Measurements from ENCODE around the gene PPAN.

PPAN gene

DNA sequence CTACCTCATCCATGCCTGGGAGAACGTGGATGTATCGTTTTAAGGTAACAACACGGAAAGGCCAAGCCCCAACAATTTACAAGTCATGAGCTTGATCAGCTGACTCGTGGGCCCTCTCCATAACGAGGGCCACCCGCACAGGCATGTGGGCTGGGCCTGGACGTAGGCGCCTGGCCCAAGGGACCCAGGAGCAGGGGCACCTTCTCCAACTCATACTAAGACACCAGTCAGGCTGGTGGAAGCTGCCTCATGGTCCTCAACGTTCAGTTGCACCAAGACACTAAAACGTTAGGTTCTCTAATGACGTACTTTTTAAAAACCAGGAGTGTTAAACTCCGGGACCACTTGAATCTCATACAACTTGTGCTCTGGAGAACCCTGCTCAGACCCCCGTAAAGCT lies 35.3 kb downstream of the PPAN start:
- no peak for DNase-seq (ENCODE audit: low spot score)

DNA sequence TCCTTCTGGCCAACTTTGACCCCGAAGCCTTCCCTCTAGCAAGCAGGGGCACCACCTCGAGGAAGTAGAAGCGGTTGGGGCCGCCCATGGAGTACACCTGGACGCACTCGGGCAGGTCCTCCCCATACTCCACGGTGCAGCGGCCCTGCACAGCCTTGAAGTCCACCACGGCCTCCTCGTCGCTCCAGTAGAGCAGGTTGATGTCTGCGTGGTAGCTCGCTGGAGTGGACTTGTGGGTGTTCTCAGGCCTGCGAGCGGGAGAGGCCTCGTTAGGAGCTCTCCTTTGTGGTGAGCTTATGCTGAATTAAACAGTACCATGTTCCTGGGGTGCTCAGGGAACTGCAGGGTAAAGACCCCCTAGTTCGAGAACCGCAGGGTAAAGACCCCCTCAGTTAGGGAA lies 35.8 kb downstream of the PPAN start:
- no peak for DNase-seq (ENCODE audit: low spot score)

DNA sequence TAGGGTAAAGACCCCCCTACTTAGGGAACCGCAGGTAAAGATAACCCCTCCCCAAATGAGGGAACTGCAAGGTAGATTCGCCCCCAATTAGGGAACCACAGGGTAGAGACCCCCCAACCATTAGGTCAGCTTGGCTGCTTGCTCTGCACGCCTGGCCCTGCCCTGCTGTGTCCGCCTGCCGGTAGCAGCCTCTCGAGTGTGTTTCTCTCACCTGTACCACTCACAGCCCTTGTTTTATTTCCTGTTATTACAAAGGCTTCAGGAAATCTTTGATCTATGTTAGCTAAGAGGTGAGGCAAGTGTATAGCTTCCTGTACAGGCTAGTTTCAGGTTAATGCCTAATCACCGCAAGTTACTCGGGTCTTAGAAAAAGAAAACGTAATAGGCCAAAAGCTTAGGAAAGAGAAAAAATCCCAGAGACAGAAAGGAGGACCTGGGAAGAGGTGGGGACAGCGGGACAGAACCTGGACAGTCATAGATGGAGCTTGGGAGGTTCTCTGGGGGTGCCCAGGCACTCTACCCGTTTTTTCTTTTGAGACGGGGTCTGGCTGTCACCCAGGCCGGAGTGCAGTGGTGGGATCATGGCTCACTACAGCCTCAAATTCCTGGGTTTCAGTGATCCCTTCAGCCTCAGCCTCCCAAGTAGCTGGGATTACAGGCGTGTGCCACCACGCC lies 36.7 kb downstream of the PPAN start:
- no peak for DNase-seq (ENCODE audit: low spot score)

DNA sequence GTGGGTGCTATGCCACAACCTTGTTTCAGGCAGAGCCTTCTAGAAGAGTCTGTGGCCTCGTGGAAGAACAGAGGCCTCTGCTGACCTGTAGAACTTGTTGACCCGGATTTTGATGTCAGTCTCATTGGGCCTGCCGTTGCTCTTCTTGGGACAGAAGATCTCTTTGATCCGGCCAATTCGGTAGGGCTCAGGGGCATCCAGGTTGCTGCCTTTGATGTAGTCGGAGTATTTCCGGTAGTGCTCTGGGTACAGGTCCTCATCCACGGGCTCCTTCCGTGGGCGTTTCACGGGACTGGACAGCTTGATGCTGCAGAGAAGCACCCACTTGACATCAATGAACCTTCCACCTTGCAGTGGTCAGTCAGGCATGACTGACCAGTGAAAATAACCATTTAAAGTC lies 37.5 kb downstream of the PPAN start:
- DNase-seq (ENCODE audit: low spot score), result no peak

GRCh38 chr19:10144361-10144760 lies 38.2 kb downstream of the PPAN start:
- DNase-seq (ENCODE audit: low spot score), result no peak

DNA sequence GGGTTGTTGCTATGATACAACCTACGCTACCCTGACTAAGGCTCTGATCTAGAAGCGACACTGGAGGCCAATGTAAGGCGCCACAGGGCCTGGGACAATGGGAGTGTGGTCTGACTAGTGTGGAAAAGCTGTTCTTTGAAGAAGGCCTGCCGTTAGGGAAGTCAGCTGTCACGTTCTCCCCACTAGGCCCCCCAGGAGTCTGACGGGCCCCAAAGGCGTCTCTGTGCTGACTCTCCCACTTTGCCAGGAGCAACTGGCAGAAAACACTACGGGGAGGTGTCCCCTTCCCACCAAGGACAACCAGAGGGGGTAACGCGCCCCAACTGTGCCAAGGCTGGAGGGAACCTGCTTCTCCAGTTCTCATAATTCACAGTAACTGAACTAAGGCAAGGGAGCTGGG lies 38.9 kb downstream of the PPAN start:
- DNase-seq (ENCODE audit: low spot score), result no peak

DNA sequence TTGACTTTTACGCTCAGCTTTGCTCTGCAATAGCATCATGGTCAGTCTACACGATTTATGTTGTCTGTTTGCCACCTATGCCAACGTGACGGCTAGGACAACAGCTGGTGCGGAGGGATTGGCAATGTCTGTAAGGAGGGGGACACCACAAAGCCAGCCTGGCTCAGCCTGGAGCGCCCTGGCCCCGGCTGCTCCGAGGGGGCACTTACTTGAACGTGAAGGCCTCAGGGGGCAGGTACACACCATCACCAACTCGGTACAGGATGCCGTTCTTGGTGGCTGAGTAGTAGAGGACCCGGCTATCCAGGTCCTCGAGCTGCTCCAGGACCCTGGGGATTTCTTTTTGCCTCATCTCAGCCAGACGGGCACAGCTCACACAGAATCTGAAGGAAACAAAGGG lies 40.0 kb downstream of the PPAN start:
- no peak for DNase-seq (ENCODE audit: low spot score)

- DNase-seq (ENCODE audit: low spot score), result no peak
Measured at GRCh38 chr19:10149427-10149826, 43.3 kb downstream of the PPAN start.

GRCh38 chr19:10151521-10151920 lies 45.4 kb downstream of the PPAN start:
- DNase-seq (ENCODE audit: low spot score), result no peak

- no peak for DNase-seq (ENCODE audit: low spot score)
Measured at GRCh38 chr19:10152100-10152499, 45.9 kb downstream of the PPAN start.

GRCh38 chr19:10155839-10156238 lies 49.7 kb downstream of the PPAN start:
- no peak for DNase-seq (ENCODE audit: low spot score)

DNA sequence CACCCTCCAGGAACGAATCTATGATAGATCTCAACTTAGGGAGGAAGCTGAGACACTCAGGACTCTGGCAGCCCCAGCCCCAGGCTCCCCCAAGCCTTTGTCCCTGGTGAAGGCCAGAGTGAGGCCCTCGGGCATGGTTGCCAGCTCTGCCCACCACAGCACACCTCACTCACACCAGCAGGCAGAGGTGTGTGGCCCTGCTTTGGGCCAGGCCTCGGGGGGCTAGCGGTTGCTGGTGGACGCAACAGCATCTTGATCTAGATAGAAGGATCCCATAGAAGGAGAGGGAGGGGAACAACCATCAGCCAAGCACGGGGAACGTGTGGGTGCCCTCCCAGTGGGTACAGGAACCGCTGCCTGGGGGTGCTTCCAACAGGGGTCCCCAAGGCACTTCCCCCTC lies 51.9 kb downstream of the PPAN start:
- DNase-seq (ENCODE audit: low spot score), result no peak

GRCh38 chr19:10158485-10158884 lies 52.3 kb downstream of the PPAN start:
- DNase-seq (ENCODE audit: low spot score), result no peak

DNA sequence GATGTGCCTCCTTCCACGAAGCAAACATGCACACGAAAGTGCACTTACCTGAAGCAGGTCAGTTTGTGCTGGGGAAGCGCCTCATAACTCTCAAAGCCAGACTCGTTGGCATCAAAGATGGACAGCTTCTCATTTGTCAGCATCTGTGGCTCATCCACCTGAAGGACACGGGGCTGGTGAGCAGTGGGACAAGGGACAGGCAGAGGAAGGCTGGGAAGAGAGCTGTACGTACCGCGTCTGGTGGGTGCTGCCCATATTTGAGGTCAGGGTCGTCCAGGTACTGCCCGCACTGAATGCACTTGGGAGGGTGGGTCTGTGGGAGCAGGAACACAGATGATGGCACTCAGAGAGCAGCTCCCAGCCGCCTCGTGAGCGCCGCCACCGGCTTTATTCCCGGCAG lies 53.4 kb downstream of the PPAN start:
- DNase-seq (ENCODE audit: low spot score), result no peak
